ENCODE measurements around the gene AVL9. TPM values are rescaled to one million over a fixed set of nuclear protein-coding genes. Genes with fewer than 3 reads are reported as not detected.

Gene AVL9
- total and polyA plus RNA-seq, 2 experiments from 2014 or later: 13.1 to 33.8 TPM

GRCh38 chr7:32618470-32618869, 123.2 kb downstream of the AVL9 start:
- H3K4me2 ChIP-seq: no peak overlapping the region
- peaks cover 5% of the 10 kb centered on the region; the same call in 2 of the 3 replicates for H3K36me3 Mint-ChIP-seq (ENCODE audit: low read depth)
- no peaks in the 10 kb centered on the region for H4K20me1 ChIP-seq (replicated peaks; ENCODE audit: insufficient read depth)
- H3F3A ChIP-seq (replicated peaks; ENCODE audit: low read depth): no peaks in the 10 kb centered on the region
- no peak overlapping the region; the same call in 2 of the 3 replicates for H3K4me3 Mint-ChIP-seq
- H3K36me3 ChIP-seq (ENCODE audit: insufficient read depth): no peaks in the 10 kb centered on the region
- no peak overlapping the region for H3K27ac ChIP-seq (ENCODE audit: low read depth)
- H3K27ac Mint-ChIP-seq: peak overlapping the region; percentile 94
- peaks cover 16% of the 10 kb centered on the region for H3K4me1 ChIP-seq (ENCODE audit: insufficient read depth)
- no peaks in the 10 kb centered on the region for H3K9me2 ChIP-seq (ENCODE audit: insufficient read depth)
- H2AFZ ChIP-seq: no peak overlapping the region
- no peaks in the 10 kb centered on the region for H3K79me2 ChIP-seq (replicated peaks; ENCODE audit: insufficient read depth)
- H3K27me3 Mint-ChIP-seq (ENCODE audit: insufficient read depth, low read depth, poor library complexity): peaks cover 1% of the 10 kb centered on the region
- TF ChIP-seq STAT1 (IDR thresholded peaks at IDR 0.05; ENCODE audit: unreplicated experiment) (no peak), ZNF114 (CRISPR knock-in tag; IDR thresholded peaks at IDR 0.05) (no peak), EZH2phosphoT487 (IDR thresholded peaks at IDR 0.05; ENCODE audit: unreplicated experiment) (no peak), POLR2AphosphoS5 (IDR thresholded peaks at IDR 0.05; ENCODE audit: low read depth) (no peak), JUNB (IDR thresholded peaks at IDR 0.05; ENCODE audit: unreplicated experiment) (no peak), ETS1 (IDR thresholded peaks at IDR 0.05) (no peak), NANOG (IDR thresholded peaks at IDR 0.05; ENCODE audit: borderline replicate concordance) (no peak), EZH2 (IDR thresholded peaks at IDR 0.05; ENCODE audit: low read depth, unreplicated experiment) (no peak), ZNF331 (CRISPR knock-in tag; IDR thresholded peaks at IDR 0.05; ENCODE audit: low read depth) (no peak), CREB1 (CRISPR knock-in tag; IDR thresholded peaks at IDR 0.05; ENCODE audit: low read depth) (no peak), CTCF (conservative IDR thresholded peaks at IDR 0.05; ENCODE audit: low read depth in 2 of 2) (no peak)
- TF ChIP-seq, protein P1, sequence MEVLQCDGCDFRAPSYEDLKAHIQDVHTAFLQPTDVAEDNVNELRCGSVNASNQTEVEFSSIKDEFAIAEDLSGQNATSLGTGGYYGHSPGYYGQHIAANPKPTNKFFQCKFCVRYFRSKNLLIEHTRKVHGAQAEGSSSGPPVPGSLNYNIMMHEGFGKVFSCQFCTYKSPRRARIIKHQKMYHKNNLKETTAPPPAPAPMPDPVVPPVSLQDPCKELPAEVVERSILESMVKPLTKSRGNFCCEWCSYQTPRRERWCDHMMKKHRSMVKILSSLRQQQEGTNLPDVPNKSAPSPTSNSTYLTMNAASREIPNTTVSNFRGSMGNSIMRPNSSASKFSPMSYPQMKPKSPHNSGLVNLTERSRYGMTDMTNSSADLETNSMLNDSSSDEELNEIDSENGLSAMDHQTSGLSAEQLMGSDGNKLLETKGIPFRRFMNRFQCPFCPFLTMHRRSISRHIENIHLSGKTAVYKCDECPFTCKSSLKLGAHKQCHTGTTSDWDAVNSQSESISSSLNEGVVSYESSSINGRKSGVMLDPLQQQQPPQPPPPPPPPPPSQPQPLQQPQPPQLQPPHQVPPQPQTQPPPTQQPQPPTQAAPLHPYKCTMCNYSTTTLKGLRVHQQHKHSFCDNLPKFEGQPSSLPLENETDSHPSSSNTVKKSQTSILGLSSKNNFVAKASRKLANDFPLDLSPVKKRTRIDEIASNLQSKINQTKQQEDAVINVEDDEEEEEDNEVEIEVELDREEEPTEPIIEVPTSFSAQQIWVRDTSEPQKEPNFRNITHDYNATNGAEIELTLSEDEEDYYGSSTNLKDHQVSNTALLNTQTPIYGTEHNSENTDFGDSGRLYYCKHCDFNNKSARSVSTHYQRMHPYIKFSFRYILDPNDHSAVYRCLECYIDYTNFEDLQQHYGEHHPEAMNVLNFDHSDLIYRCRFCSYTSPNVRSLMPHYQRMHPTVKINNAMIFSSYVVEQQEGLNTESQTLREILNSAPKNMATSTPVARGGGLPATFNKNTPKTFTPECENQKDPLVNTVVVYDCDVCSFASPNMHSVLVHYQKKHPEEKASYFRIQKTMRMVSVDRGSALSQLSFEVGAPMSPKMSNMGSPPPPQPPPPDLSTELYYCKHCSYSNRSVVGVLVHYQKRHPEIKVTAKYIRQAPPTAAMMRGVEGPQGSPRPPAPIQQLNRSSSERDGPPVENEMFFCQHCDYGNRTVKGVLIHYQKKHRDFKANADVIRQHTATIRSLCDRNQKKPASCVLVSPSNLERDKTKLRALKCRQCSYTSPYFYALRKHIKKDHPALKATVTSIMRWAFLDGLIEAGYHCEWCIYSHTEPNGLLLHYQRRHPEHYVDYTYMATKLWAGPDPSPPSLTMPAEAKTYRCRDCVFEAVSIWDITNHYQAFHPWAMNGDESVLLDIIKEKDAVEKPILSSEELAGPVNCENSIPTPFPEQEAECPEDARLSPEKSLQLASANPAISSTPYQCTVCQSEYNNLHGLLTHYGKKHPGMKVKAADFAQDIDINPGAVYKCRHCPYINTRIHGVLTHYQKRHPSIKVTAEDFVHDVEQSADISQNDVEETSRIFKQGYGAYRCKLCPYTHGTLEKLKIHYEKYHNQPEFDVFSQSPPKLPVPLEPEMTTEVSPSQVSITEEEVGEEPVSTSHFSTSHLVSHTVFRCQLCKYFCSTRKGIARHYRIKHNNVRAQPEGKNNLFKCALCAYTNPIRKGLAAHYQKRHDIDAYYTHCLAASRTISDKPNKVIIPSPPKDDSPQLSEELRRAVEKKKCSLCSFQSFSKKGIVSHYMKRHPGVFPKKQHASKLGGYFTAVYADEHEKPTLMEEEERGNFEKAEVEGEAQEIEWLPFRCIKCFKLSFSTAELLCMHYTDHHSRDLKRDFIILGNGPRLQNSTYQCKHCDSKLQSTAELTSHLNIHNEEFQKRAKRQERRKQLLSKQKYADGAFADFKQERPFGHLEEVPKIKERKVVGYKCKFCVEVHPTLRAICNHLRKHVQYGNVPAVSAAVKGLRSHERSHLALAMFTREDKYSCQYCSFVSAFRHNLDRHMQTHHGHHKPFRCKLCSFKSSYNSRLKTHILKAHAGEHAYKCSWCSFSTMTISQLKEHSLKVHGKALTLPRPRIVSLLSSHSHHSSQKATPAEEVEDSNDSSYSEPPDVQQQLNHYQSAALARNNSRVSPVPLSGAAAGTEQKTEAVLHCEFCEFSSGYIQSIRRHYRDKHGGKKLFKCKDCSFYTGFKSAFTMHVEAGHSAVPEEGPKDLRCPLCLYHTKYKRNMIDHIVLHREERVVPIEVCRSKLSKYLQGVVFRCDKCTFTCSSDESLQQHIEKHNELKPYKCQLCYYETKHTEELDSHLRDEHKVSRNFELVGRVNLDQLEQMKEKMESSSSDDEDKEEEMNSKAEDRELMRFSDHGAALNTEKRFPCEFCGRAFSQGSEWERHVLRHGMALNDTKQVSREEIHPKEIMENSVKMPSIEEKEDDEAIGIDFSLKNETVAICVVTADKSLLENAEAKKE (CRISPR knock-in tag; IDR thresholded peaks at IDR 0.05): no peak
- TF ChIP-seq, protein P2, sequence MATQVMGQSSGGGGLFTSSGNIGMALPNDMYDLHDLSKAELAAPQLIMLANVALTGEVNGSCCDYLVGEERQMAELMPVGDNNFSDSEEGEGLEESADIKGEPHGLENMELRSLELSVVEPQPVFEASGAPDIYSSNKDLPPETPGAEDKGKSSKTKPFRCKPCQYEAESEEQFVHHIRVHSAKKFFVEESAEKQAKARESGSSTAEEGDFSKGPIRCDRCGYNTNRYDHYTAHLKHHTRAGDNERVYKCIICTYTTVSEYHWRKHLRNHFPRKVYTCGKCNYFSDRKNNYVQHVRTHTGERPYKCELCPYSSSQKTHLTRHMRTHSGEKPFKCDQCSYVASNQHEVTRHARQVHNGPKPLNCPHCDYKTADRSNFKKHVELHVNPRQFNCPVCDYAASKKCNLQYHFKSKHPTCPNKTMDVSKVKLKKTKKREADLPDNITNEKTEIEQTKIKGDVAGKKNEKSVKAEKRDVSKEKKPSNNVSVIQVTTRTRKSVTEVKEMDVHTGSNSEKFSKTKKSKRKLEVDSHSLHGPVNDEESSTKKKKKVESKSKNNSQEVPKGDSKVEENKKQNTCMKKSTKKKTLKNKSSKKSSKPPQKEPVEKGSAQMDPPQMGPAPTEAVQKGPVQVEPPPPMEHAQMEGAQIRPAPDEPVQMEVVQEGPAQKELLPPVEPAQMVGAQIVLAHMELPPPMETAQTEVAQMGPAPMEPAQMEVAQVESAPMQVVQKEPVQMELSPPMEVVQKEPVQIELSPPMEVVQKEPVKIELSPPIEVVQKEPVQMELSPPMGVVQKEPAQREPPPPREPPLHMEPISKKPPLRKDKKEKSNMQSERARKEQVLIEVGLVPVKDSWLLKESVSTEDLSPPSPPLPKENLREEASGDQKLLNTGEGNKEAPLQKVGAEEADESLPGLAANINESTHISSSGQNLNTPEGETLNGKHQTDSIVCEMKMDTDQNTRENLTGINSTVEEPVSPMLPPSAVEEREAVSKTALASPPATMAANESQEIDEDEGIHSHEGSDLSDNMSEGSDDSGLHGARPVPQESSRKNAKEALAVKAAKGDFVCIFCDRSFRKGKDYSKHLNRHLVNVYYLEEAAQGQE (IDR thresholded peaks at IDR 0.05; ENCODE audit: unreplicated experiment): no peak
- no peak overlapping the region for H3K4me3 ChIP-seq
- H3K27me3 ChIP-seq (ENCODE audit: insufficient read depth): no peaks in the 10 kb centered on the region
- DNase-seq (ENCODE audit: low spot score) (no peak), ATAC-seq (peak; percentile 67; the same call in 2 of the 3 replicates)
- H3K9me3 Mint-ChIP-seq: no peaks in the 10 kb centered on the region
- peaks cover 33% of the 10 kb centered on the region for H3K4me1 Mint-ChIP-seq
